Suprapubic skin (tissue), 4 donors: ENCODE results near the gene OR7C1. TPM values are rescaled to one million over a fixed set of nuclear protein-coding genes. Genes with fewer than 3 reads are reported as not detected.
"Not testable (repeated sequence)": the region's sequence is repeated elsewhere in the genome, so short reads cannot be mapped to it uniquely, and the experiment has no call there.

Experiments
- DNase-seq, 2 donors: peaks; one replicate each; pipeline ENCODE4 v3.0.0-alpha.2; 2019; ENCODE audit warnings: low spot score in 2 of 2
- H3K27ac ChIP-seq: fragments of 200-600 bp; sonication (generic); one replicate; pipeline ENCODE4 v1.5.1; 2019
- H3K27me3 ChIP-seq: fragments of 200-600 bp; sonication (generic); one replicate; pipeline ENCODE4 v1.5.1; 2019
- H3K36me3 ChIP-seq: fragments of 200-600 bp; sonication (generic); one replicate; pipeline ENCODE4 v1.5.1; 2019
- H3K4me1 ChIP-seq: fragments of 200-600 bp; sonication (generic); one replicate; pipeline ENCODE4 v1.5.1; 2019
- H3K4me3 ChIP-seq: fragments of 200-600 bp; sonication (generic); one replicate; pipeline ENCODE4 v1.5.1; 2019; ENCODE audit warnings: mild to moderate bottlenecking
- H3K9me3 ChIP-seq: fragments of 200-600 bp; sonication (generic); one replicate; pipeline ENCODE4 v1.5.1; 2019
- EP300 ChIP-seq: sonication (generic); formaldehyde crosslinking; IDR thresholded peaks from one replicate; pipeline ENCODE4 v1.6.1; 2017; ENCODE audit warnings: antibody characterized with exemption
- POLR2A ChIP-seq, 2 donors: fragments of 450-650 bp; IDR thresholded peaks; one replicate each; pipeline ENCODE4 v1.6.1; 2017; ENCODE audit warnings: antibody characterized with exemption in 2 of 2, mild to moderate bottlenecking in 2 of 2, moderate library complexity in 2 of 2
- POLR2AphosphoS5 ChIP-seq, 3 donors: sonication (generic); formaldehyde crosslinking; IDR thresholded peaks; one replicate each; pipeline ENCODE4 v1.6.1; 2017; ENCODE audit warnings: antibody characterized with exemption in 3 of 3
- WGBS: methylation state at CpG from one replicate; pipeline ENCODE4 v1.1.5; 2018; 5-methylcytosine and 5-hydroxymethylcytosine counted together
- total RNA-seq, 4 donors: library from RNA; depleted of rRNA; stranded (reverse); fragments of >200 nt; gene quantifications; one replicate each; pipeline ENCODE4 v1.1.0, GENCODE V29; 2016
- TF ChIP-seq, protein P1 (sequence below), 2 donors: fragments of 200-600 bp in 1 of 2; fragments of 450-650 bp in 1 of 2; sonication (generic) in 1 of 2; IDR thresholded peaks; one replicate each; pipeline ENCODE4 v1.5.1; 2016 to 2019; ENCODE audit warnings: antibody characterized with exemption in 2 of 2, mild to moderate bottlenecking in 1 of 2, moderate library complexity in 1 of 2

OR7C1 gene
- total RNA-seq, 4 donors from 2014 or later: 4.4 to 11.2 (median 5.1) TPM

DNA sequence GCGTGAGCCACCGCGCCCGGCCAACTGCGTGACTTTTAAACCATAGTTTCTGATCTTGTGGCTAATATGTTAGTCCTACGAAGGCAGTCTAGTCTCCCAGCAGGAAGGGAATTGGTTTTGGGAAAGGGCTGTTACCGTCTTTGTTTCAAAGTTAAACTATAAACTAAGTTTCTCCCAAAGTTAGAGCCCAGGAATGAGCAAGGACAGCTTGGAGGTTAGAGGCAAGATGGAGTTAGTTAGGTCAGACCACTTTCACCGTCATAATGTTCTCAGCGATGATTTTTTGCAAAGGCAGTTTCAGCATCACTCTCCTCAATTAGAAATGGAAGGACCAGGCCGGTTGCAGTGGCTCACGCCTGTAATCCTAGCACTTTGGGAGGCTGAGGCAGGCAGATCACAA lies 39.0 kb downstream of the OR7C1 start:
- Histone ChIP-seq H3K36me3 (no peaks in the 10 kb centered on the region), H3K4me1 (no peaks in the 10 kb centered on the region), H3K9me3 (no peaks in the 10 kb centered on the region), H3K27me3 (no peaks in the 10 kb centered on the region), H3K27ac (no peak overlapping the region), H3K4me3 (no peak overlapping the region)
- no peak for TF ChIP-seq EP300
- no peak for TF ChIP-seq POLR2AphosphoS5 (IDR thresholded peaks at IDR 0.05)
- TF ChIP-seq POLR2A (IDR thresholded peaks at IDR 0.05): no peak
- TF ChIP-seq, protein P1, sequence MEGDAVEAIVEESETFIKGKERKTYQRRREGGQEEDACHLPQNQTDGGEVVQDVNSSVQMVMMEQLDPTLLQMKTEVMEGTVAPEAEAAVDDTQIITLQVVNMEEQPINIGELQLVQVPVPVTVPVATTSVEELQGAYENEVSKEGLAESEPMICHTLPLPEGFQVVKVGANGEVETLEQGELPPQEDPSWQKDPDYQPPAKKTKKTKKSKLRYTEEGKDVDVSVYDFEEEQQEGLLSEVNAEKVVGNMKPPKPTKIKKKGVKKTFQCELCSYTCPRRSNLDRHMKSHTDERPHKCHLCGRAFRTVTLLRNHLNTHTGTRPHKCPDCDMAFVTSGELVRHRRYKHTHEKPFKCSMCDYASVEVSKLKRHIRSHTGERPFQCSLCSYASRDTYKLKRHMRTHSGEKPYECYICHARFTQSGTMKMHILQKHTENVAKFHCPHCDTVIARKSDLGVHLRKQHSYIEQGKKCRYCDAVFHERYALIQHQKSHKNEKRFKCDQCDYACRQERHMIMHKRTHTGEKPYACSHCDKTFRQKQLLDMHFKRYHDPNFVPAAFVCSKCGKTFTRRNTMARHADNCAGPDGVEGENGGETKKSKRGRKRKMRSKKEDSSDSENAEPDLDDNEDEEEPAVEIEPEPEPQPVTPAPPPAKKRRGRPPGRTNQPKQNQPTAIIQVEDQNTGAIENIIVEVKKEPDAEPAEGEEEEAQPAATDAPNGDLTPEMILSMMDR (IDR thresholded peaks at IDR 0.05): no peak
- 96% methylated on average over 11 of the region's 11 CpGs for WGBS
- peak in 1 of 2 donors; percentile 31 for DNase-seq

DNA sequence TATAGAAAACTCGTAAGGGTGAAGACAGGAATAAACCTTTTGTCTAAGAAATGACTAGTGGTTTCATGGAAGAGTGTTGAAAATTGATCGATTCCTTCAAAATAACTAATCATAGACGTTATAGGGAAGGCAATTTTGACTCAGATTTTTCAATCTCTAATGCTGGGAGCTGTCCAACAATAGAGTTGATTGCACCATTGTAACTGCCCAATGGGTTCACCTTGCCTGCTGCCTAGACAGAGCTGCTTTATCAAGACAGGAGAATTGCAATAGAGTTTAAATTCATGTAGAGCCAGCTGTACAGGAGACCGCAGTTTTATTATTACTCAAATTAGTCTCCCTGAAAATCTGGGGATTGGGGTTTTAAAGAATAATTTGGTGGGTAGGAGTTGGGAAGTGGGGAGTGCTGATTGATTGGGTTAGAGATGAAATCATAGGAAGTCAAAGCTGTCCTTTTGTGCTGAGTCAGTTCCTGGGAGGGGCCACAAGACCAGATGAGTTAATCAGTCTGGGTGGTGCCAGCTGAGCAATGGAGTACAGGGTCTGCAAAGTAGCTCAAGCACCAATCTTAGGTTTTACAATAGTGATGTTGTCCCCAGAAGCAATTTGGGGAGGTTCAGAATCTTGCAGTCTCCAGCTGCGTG lies 39.8 kb downstream of the OR7C1 start:
- no peak overlapping the region for H3K27ac ChIP-seq
- no peak overlapping the region for H3K4me3 ChIP-seq
- H3K4me1 ChIP-seq: no peaks in the 10 kb centered on the region
- DNase-seq: peak in 1 of 2 donors; percentile 29
- TF ChIP-seq, protein P1 (IDR thresholded peaks at IDR 0.05): no peak
- TF ChIP-seq POLR2AphosphoS5 (IDR thresholded peaks at IDR 0.05) (no peak), EP300 (no peak), POLR2A (IDR thresholded peaks at IDR 0.05) (no peak)
- H3K36me3 ChIP-seq: no peaks in the 10 kb centered on the region
- WGBS: 81% methylated on average over 5 of the region's 5 CpGs
- no peaks in the 10 kb centered on the region for H3K27me3 ChIP-seq
- H3K9me3 ChIP-seq: no peaks in the 10 kb centered on the region

DNA sequence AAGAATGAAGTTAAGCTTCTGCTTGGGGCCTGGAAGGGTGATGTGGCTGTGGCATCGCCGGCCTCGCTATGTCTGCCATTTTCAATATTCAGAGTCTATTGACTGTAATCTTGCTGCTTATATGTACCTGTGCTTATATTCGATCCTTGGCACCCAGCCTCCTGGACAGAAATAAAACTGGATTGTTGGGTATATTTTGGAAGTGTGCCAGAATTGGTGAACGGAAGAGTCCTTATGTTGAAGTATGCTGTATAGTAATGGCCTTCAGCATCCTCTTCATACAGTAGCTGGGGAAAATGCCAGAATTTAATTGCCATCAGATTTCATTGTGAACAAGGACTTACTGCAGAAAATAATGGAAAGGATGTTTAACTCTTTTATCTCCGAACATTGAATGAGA lies 42.7 kb downstream of the OR7C1 start:
- DNase-seq: peak in 1 of 2 donors; percentile 21

GRCh38 chr19:14786421-14786851 lies 48.5 kb downstream of the OR7C1 start:
- peak overlapping the region; percentile 15 for H3K4me3 ChIP-seq
- H3K27ac ChIP-seq: no peak overlapping the region
- no peaks in the 10 kb centered on the region for H3K36me3 ChIP-seq
- H3K9me3 ChIP-seq: no peaks in the 10 kb centered on the region
- WGBS: 17% methylated on average over 11 of the region's 18 CpGs
- H3K27me3 ChIP-seq: peaks cover 5% of the 10 kb centered on the region
- TF ChIP-seq, protein P1 (IDR thresholded peaks at IDR 0.05): peak in 1 of 2 donors; percentile 86
- TF ChIP-seq POLR2A (IDR thresholded peaks at IDR 0.05) (no peak), POLR2AphosphoS5 (IDR thresholded peaks at IDR 0.05) (no peak), EP300 (no peak)
- peaks cover 6% of the 10 kb centered on the region for H3K4me1 ChIP-seq
- peak in 1 of 2 donors; percentile 74 for DNase-seq

More for the DNA sequence above, 42.7 kb downstream of the OR7C1 start:
- 64% methylated on average over 6 of the region's 6 CpGs for WGBS
- not testable (repeated sequence) for H3K36me3 ChIP-seq, H3K27ac ChIP-seq, H3K4me3 ChIP-seq, H3K9me3 ChIP-seq, H3K27me3 ChIP-seq, H3K4me1 ChIP-seq

- DNase-seq: peak in 1 of 2 donors; percentile 70
- WGBS: 57% methylated on average over 9 of the region's 11 CpGs
- peak overlapping the region; percentile 8 for H3K27ac ChIP-seq
- H3K4me3 ChIP-seq, H3K27me3 ChIP-seq, H3K36me3 ChIP-seq, H3K9me3 ChIP-seq, H3K4me1 ChIP-seq: not testable (repeated sequence)
Observed at GRCh38 chr19:14785102-14785793, 49.7 kb downstream of the OR7C1 start.

DNA sequence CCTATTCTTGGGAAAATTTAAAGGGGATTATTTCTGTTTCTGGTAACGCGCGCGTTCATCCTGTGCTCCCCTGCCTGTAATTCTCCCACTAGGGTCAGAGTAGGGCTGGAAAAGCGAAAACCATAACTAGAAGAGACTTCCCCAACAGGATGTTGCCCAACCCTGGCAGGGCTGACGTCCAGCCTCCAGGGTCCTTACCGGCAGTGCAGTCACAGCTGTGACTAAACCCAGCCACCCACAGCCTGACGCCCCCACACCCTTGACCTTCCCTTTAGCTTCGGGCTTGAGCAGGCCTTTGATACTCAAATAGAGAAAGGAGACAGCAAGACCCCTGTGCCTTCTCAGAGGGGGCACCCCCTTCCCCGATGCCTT lies 50.3 kb downstream of the OR7C1 start:
- DNase-seq: peak; percentile 70 to 79
- not testable (repeated sequence) for H3K4me1 ChIP-seq, H3K36me3 ChIP-seq, H3K9me3 ChIP-seq, H3K27me3 ChIP-seq, H3K4me3 ChIP-seq
- H3K27ac ChIP-seq: peak overlapping the region; percentile 8
- 71% methylated on average over 9 of the region's 10 CpGs for WGBS

GRCh38 chr19:14783410-14783998 lies 51.5 kb downstream of the OR7C1 start:
- H3K9me3 ChIP-seq, H3K36me3 ChIP-seq, H3K27me3 ChIP-seq, H3K4me1 ChIP-seq, H3K4me3 ChIP-seq: not testable (repeated sequence)
- DNase-seq: peak in 1 of 2 donors; percentile 59
- 78% methylated on average over 7 of the region's 8 CpGs for WGBS
- peak overlapping the region; percentile 5 for H3K27ac ChIP-seq
